NCI-H1694 treated with DMSO at 0.1 percent for 48 hours (cell line): ENCODE results near the gene SPRR4.

Source experiments
- DNase-seq: peaks from one replicate; lab custom pipeline; 2025; lab: John Stamatoyannopoulos, UW

Gene SPRR4

GRCh38 chr1:152970495-152970894 lies at the start of gene SPRR4:
Gene SPRR4, plus strand, starts transcription at chr1:152970648. Its CDS starts 1,243 bp downstream, at chr1:152971891.
- DNase-seq = no peak

- DNase-seq = no peak
Measured at GRCh38 chr1:152924191-152924590, 46.3 kb upstream of the SPRR4 start.

GRCh38 chr1:152926091-152926490 lies 44.4 kb upstream of the SPRR4 start:
- no peak for DNase-seq

- DNase-seq = no peak
Measured at GRCh38 chr1:152928671-152929070, 41.8 kb upstream of the SPRR4 start.

GRCh38 chr1:152932170-152932811 lies 38.2 kb upstream of the SPRR4 start:
- DNase-seq = no peak

GRCh38 chr1:152933196-152933595 lies 37.3 kb upstream of the SPRR4 start:
- DNase-seq = no peak

GRCh38 chr1:152940614-152941013 lies 29.8 kb upstream of the SPRR4 start:
- DNase-seq = no peak

GRCh38 chr1:152941037-152941711 lies 29.3 kb upstream of the SPRR4 start:
- no peak for DNase-seq

GRCh38 chr1:152942161-152942560 lies 28.3 kb upstream of the SPRR4 start:
- no peak for DNase-seq

- no peak for DNase-seq
Measured at GRCh38 chr1:152946248-152946647, 24.2 kb upstream of the SPRR4 start.

GRCh38 chr1:152946651-152947256 lies 23.7 kb upstream of the SPRR4 start, which contains the start of gene SPRR5:
Gene SPRR5, plus strand, starts transcription at chr1:152947206. Its CDS starts 1,349 bp downstream, at chr1:152948555.
- DNase-seq = no peak

- DNase-seq = no peak
Measured at GRCh38 chr1:152951711-152952110, 18.7 kb upstream of the SPRR4 start.

- no peak for DNase-seq
Measured at GRCh38 chr1:152953761-152954160, 16.7 kb upstream of the SPRR4 start.

GRCh38 chr1:152954436-152954835 lies 16.0 kb upstream of the SPRR4 start:
- DNase-seq = no peak

GRCh38 chr1:152957561-152957960 lies 12.9 kb upstream of the SPRR4 start:
- DNase-seq = no peak

GRCh38 chr1:152959273-152959672 lies 11.2 kb upstream of the SPRR4 start:
- DNase-seq = no peak

- DNase-seq = no peak
Measured at GRCh38 chr1:152959801-152960451, 10.5 kb upstream of the SPRR4 start.

- DNase-seq = no peak
Measured at GRCh38 chr1:152960452-152961044, 9.9 kb upstream of the SPRR4 start.

GRCh38 chr1:152961226-152961891 lies 9.1 kb upstream of the SPRR4 start:
- DNase-seq = no peak

GRCh38 chr1:152962876-152963415 lies 7.5 kb upstream of the SPRR4 start:
- no peak for DNase-seq

GRCh38 chr1:152964536-152964935 lies 5.9 kb upstream of the SPRR4 start:
- no peak for DNase-seq
